Jurkat, Clone E6-1 (cell line): ENCODE measurements around the gene ADGRL3.
"Not testable (repeated sequence)": the region's sequence is repeated elsewhere in the genome, so short reads cannot be mapped to it uniquely, and the experiment has no call there.

Source experiments
- DNase-seq: peaks from one replicate; pipeline ENCODE4 v3.0.0-alpha.2; 2011; ENCODE audit warnings: low read depth, low spot score
- H3K4me3 ChIP-seq: 2 replicates; pipeline ENCODE4 v1.5.1; 2011; ENCODE audit warnings: mild to moderate bottlenecking, low read length, control low read depth, moderate library complexity

ADGRL3 gene

GRCh38 chr4:61203436-61203790 lies 3.3 kb downstream of the ADGRL3 start:
- DNase-seq, result no peak
- H3K4me3 ChIP-seq, result no peak overlapping the region

GRCh38 chr4:61204353-61205060 lies 4.4 kb downstream of the ADGRL3 start:
- no peak for DNase-seq
- no peak overlapping the region for H3K4me3 ChIP-seq

- no peak overlapping the region for H3K4me3 ChIP-seq
- no peak for DNase-seq
Observed at GRCh38 chr4:61205066-61205465, 4.9 kb downstream of the ADGRL3 start.

- not testable (repeated sequence) for H3K4me3 ChIP-seq, DNase-seq
Observed at GRCh38 chr4:61207156-61207555, 7.0 kb downstream of the ADGRL3 start.

- no peak overlapping the region for H3K4me3 ChIP-seq
- no peak for DNase-seq
Observed at GRCh38 chr4:61210186-61210939, 10.2 kb downstream of the ADGRL3 start.

GRCh38 chr4:61211781-61212180 lies 11.7 kb downstream of the ADGRL3 start:
- H3K4me3 ChIP-seq, result no peak overlapping the region
- DNase-seq, result no peak

- H3K4me3 ChIP-seq, result no peak overlapping the region
- no peak for DNase-seq
Observed at GRCh38 chr4:61212788-61213187, 12.7 kb downstream of the ADGRL3 start.

GRCh38 chr4:61214680-61215079 lies 14.6 kb downstream of the ADGRL3 start:
- no peak for DNase-seq
- no peak overlapping the region for H3K4me3 ChIP-seq

GRCh38 chr4:61217222-61217621 lies 17.1 kb downstream of the ADGRL3 start:
- H3K4me3 ChIP-seq, result no peak overlapping the region
- DNase-seq, result no peak

- H3K4me3 ChIP-seq, result no peak overlapping the region
Observed at GRCh38 chr4:61220556-61220955, 20.4 kb downstream of the ADGRL3 start.

GRCh38 chr4:61223385-61223784 lies 23.3 kb downstream of the ADGRL3 start:
- H3K4me3 ChIP-seq, result no peak overlapping the region
- no peak for DNase-seq

More at GRCh38 chr4:61220556-61220955, 20.4 kb downstream of the ADGRL3 start:
- no peak for DNase-seq

GRCh38 chr4:61224573-61224972 lies 24.4 kb downstream of the ADGRL3 start:
- no peak overlapping the region for H3K4me3 ChIP-seq
- DNase-seq, result no peak

- no peak overlapping the region for H3K4me3 ChIP-seq
- no peak for DNase-seq
Observed at GRCh38 chr4:61225656-61226055, 25.5 kb downstream of the ADGRL3 start.

GRCh38 chr4:61231421-61231820 lies 31.3 kb downstream of the ADGRL3 start:
- DNase-seq, result no peak
- H3K4me3 ChIP-seq, result no peak overlapping the region

GRCh38 chr4:61239250-61239649 lies 39.1 kb downstream of the ADGRL3 start:
- H3K4me3 ChIP-seq, result no peak overlapping the region
- no peak for DNase-seq

GRCh38 chr4:61243962-61244361 lies 43.8 kb downstream of the ADGRL3 start:
- no peak for DNase-seq
- no peak overlapping the region for H3K4me3 ChIP-seq

GRCh38 chr4:61245069-61245714 lies 45.1 kb downstream of the ADGRL3 start:
- DNase-seq, result no peak
- no peak overlapping the region for H3K4me3 ChIP-seq

- no peak for DNase-seq
- H3K4me3 ChIP-seq, result no peak overlapping the region
Observed at GRCh38 chr4:61246034-61246433, 45.9 kb downstream of the ADGRL3 start.

GRCh38 chr4:61248705-61249104 lies 48.6 kb downstream of the ADGRL3 start:
- no peak for DNase-seq
- no peak overlapping the region for H3K4me3 ChIP-seq

- H3K4me3 ChIP-seq, result no peak overlapping the region
- no peak for DNase-seq
Observed at GRCh38 chr4:61251129-61251528, 51.0 kb downstream of the ADGRL3 start.
